Putamen (tissue), 1 donor: ENCODE data around the gene ZBTB25.

ENCODE experiments used
- DNase-seq: peaks from one replicate; pipeline ENCODE4 v3.0.0-alpha.2; 2016; ENCODE audit warnings: low spot score

ZBTB25 gene

GRCh38 chr14:64440494-64440893 lies 63.1 kb downstream of the ZBTB25 start:
- no peak for DNase-seq

GRCh38 chr14:64439141-64439540 lies 64.5 kb downstream of the ZBTB25 start:
- DNase-seq = peak; percentile 76

GRCh38 chr14:64438181-64438841 lies 65.3 kb downstream of the ZBTB25 start:
- DNase-seq = no peak

DNA sequence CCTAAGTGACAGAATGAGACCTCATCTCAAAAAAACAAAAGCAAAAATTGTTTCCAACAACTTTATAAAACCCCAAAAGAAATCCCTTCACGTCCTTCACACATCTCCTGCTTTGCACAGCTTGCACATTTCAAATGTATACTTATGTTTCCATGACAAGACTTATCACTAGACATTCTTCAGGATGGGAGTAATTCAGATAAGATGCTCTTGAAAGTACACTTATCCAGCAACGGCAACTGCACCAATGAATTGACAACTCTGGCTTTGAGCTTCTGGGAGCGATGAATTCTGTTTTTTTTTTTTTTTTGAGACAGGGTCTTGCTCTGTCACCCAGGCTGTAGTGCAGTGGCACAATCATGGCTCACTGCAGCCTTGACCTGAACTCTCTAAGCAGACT lies 69.1 kb downstream of the ZBTB25 start:
- DNase-seq = no peak

DNA sequence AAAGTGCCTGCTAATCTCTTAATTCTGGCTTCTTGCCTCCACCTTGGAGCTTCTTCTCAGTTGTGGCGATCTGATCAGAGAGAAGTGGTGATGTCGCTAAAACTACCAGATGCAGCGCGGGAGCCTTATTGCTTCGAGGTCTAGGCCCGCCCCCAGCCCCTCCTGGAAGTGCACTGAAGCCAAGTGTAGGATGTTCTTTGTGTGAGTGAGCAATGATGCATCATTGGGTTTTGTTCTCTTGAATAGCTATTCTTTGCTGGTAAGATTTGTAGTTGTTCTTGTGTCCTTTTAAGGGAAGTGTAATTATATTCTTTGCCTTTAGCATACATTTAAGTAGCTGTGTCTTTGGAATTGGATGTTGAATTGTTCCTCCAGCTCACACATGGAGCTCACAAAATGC lies 79.7 kb downstream of the ZBTB25 start:
- peak; percentile 74 for DNase-seq

DNA sequence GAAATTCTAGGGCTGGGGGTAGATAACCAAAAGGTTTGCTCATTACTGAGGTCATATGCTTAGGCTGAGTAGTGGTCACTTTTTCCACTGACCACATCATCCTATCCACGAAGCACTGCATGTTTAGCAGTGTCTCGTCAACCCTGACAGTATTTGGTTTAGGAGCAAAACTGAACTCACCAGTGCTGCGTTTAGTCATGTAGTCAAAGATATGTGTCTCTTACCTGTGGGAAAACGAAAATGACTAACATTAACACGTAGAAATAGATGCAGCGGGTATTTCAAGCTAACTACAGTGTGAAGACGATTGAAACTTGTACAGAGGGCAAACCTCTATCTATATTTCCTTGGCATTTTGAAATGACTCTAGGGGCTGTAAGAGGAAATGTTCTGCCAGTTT lies 80.9 kb downstream of the ZBTB25 start:
- no peak for DNase-seq

DNA sequence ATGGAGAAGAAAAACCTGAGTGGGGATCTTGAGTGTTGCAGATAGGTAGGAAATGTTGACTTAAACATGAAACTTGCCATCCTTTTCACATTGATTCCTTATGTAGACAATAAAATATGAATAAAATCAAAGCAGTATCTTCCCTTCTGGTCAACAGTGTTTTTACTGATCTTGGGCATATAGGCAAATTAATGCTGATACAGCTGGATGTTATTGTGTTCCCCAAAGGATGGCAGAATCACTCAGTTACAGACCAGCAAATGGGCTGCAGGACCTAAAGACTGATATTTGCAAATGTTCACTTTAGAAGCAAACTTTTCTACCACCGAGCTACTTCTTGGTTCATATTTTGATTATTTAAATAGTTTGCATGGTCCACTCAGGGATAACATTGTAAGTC lies 81.6 kb downstream of the ZBTB25 start:
- no peak for DNase-seq

DNA sequence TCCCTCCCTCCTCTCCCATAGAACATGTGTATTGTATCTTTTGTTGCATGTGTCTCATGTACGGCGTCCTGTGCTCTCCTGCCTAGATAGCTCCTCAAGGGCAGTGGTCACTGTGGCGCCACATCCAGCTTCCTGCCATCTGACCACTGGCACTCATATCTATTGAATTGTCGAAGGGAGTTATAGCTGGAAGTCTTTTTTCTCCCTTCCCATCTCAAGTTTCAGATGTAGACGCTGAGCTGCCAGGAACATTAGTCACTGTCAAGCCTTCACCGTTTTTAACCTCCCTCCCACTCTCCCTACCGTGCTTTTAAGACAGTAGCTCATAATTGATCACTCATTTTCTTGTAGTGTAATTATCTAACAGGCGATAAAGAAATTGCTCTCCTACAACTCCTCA lies 82.5 kb downstream of the ZBTB25 start:
- peak; percentile 76 for DNase-seq

DNA sequence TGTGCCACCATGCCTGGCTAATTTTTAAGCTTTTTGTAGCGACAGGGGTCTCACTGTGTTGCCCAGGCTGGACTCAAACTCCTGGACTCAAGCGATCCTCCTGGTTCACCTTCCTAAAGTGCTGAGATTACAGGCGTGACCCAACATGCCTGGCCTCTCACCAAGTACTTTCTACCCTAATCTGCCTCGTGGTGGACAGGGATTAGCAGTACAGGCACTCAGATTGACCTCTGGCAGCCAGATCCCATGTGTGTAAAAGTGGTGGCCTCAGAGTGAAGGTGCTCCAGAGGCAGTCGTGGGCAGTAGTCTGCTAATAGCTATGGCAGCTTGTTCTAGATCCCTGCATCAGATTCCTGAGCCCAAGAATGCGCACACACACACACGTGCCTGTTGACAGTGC lies 84.6 kb downstream of the ZBTB25 start:
- no peak for DNase-seq

- no peak for DNase-seq
Observed at GRCh38 chr14:64417771-64418125, 85.9 kb downstream of the ZBTB25 start.

DNA sequence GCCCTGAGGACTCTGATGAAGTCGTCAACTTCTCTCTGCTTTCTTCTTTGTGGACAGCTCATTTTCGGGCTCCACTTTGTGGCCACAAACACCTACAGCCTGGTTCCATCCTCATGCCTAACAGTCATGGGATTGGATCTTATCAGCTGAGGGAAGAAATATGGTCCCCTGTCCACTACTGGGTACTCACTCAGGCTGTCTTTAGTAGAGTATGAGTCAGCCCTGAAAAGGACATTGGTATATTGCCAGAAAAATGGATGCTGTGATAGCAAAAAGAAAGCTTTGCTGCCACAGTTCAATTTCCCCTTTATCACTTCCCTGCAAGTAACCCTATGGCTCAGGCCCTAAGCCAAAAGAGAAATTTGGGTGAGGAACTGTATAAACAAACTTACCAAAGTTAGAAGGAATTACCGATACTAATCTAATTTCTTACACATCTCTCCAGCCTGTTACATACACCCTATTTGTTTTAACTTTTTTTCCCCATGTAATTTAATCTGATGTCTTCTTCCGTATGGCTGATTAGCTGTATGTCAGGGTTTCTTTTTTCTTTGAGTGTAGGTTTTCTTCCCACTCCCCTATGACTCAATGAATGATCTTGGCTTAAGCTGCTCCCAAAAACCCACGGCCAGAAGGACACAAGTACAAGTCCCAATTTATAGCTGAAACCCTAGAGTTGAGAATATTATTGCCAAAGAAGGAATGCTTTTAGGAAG lies 86.4 kb downstream of the ZBTB25 start:
- DNase-seq = no peak

DNA sequence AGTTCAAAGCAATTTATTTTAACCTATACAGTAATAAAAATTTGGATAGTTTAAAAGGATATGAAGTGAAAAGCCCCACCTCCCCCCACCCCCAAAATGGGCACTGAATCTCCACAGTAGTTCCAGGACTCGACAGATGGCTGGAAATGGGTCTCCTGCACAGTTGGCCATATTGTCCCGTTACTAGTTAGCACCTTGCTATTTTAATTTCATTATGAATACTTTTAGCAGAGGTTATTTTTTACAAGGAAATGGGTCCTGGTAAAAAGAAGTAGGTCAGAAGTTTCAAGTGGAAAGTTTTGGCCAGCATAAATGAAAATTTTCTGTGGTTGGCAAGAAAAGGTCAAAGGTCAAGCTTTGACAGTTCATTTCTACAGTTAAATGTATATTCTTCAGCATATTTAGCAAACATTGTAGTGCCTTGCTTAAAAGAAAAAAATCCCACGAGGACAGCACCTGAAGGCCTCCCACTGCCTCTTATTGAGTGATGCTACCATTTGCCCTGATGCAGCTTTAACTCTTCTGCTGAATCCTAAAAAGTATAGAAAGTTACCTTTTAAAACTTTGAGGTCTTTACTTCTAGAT lies 87.2 kb downstream of the ZBTB25 start:
- DNase-seq = no peak

GRCh38 chr14:64412237-64412636 lies 91.4 kb downstream of the ZBTB25 start:
- no peak for DNase-seq

- DNase-seq = no peak
Observed at GRCh38 chr14:64411001-64411400, 92.6 kb downstream of the ZBTB25 start.

DNA sequence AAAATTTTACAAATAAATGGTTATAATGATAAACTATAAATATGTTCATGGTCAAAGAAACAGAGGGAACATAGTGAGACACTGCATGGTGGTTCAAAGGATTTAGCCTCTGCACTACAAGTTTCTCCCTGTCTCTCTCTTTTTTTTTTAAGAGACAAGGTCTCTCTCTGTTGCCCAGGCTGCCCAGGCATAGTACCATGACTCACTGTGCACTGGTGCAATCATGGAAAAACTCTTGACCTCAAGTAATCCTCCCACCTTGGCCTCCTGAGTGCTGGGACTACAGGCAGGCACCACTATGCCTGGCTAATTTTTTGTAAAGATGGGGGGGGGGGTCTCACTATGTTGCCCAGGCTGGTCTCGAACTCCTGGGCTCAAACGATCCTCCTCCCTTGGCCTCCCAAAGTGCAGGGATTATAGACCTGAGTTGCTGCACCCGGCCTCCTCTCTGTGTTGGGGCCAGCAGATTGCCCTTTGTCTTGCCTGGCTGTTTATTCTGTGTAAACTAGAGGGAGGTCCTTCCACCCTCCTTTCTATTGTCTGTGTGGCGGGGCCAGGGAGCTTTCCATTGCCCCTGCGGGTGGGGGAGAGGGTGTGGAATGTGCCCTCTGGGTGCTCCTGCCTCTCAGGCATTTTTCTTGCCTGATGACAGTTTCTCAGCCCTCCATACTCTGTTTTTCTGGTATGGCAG lies 93.4 kb downstream of the ZBTB25 start:
- no peak for DNase-seq

- no peak for DNase-seq
Observed at GRCh38 chr14:64409126-64409920, 94.3 kb downstream of the ZBTB25 start.

DNA sequence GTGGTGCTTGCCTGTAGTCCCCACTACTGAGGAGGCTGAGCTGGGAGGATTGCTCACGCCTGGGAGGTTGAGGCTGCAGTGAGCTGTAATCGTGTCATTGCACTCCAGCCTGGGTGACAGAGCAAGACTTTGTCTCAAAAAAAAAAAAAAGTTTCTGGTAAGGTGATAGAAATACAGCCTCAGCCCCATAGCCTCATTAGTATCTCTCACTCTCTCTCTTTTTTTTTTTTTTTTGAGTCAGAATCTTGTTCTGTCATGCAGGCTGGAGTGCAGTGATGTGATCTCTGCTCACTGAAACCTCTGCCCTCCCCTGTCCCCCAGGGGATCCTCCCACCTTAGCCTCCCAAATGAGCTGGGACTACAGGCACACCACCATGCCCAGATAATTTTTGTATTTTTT lies 96.3 kb downstream of the ZBTB25 start:
- DNase-seq = no peak

DNA sequence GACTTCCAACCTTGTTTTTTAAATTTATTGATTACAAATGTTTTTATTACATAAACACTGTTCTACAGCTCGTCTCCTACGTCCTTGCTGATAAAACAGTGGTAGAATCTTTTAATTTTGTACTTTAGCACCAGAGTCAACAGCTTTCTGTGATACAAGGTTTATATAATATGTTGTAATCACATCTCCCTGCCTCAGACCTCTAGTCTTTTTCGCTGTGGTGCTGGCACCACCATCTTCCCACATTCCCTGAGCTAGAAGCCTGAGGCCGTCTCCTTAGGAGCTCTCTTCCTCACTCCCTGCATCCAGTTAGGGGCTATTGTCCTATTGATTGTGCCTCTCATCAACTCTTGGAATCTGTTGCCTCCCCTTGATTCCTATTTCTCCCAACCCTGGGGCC lies 98.3 kb downstream of the ZBTB25 start:
- no peak for DNase-seq

GRCh38 chr14:64401949-64402348 lies 101.7 kb downstream of the ZBTB25 start:
- no peak for DNase-seq

DNA sequence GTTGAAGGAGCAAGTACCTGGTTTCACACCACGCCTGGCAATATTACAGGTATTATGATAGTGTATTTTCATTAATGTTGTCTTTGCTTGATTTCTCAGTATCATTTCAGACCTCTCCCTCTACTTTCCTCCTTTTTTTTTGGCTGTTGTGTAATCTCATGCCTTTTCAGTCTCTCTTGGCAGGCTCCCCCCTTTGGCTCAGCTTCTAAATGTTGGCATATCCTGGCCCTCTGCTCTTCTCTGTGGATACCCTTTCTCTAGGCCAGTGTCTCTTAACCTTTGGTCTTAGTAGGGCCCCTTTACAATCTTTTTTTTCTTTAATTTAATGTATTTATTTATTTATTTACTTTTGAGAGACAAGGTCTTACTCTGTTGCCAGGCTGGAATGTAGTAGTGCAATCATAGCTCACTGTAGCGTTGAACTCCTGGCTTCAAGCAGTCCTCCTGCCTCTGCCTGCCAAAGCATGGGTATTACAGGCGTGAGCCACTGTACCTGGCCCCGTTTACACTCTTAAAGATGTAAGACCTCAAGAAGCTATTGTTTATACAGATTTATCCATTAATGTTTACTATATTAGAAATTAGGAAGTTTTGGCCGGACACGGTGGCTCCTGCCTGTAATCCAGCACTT lies 102.7 kb downstream of the ZBTB25 start:
- no peak for DNase-seq
